Measurements from ENCODE around the gene LIME1. TPM values are rescaled to one million over a fixed set of nuclear protein-coding genes. Genes with fewer than 3 reads are reported as not detected.

The LIME1 gene
- total RNA-seq, 1 experiment from 2014 or later, result 27.4 TPM

GRCh38 chr20:63782521-63782971 lies 46.1 kb downstream of the LIME1 start:
- H3K9me3 ChIP-seq (ENCODE audit: control insufficient read depth in 1 of 2, insufficient read depth in 1 of 2, low read depth in 1 of 2, low read length in 2 of 2), result no peaks in the 10 kb centered on the region
- CTCF ChIA-PET, result no interaction called here
- TF ChIP-seq EGR1 (IDR thresholded peaks at IDR 0.05; ENCODE audit: low read depth) (no peak), CEBPB (IDR thresholded peaks at IDR 0.05; ENCODE audit: low read depth) (no peak), ELF1 (IDR thresholded peaks at IDR 0.05; ENCODE audit: borderline replicate concordance, low read depth) (no peak), FOSL1 (IDR thresholded peaks at IDR 0.05; ENCODE audit: low read depth) (no peak), TCF7L2 (IDR thresholded peaks at IDR 0.05; ENCODE audit: borderline replicate concordance, extremely low read depth, insufficient read depth, insufficient read length) (no peak), JUND (IDR thresholded peaks at IDR 0.05) (no peak), ZNF274 (IDR thresholded peaks at IDR 0.05; ENCODE audit: low read depth, low read length) (no peak)

DNA sequence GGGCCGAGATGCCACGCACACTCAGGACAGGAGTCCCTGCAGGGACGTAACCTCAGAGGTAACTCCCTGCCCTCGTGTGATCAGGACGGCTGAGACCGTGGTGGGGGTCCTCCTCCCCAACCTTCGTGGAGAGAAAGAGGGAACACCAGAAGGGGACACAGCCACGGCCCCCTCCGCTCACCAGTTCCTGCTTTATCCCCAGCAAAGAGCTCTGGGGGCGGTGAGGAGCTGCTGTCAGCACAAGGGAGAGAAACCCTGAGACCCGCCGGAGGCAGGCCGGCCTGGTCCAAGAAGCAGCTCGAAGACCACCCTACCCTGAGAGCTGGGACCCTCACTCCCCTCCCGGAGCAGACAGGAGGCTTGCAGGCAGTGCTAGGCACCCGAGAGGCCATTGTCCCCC lies 47.5 kb downstream of the LIME1 start:
- H3K27me3 ChIP-seq (ENCODE audit: insufficient read depth, low read length), result no peaks in the 10 kb centered on the region
- H3K36me3 ChIP-seq (ENCODE audit: control insufficient read depth in 1 of 2, insufficient read depth in 2 of 2, low read length in 2 of 2), result no peaks in the 10 kb centered on the region
- no peaks in the 10 kb centered on the region for H3K9me3 ChIP-seq (ENCODE audit: control insufficient read depth in 1 of 2, insufficient read depth in 1 of 2, low read depth in 1 of 2, low read length in 2 of 2)
- H3K4me2 ChIP-seq (ENCODE audit: low read length), result no peak overlapping the region
- no peak for DNase-seq (ENCODE audit: low read depth, low spot score)
- H2AFZ ChIP-seq (ENCODE audit: low read depth, low read length, poor library complexity, severe bottlenecking), result no peak overlapping the region
- no TSS peak for BruUV-seq (replicated peaks)
- TF ChIP-seq SRF (IDR thresholded peaks at IDR 0.05; ENCODE audit: low read depth), result no peak
- TF ChIP-seq, protein P1, sequence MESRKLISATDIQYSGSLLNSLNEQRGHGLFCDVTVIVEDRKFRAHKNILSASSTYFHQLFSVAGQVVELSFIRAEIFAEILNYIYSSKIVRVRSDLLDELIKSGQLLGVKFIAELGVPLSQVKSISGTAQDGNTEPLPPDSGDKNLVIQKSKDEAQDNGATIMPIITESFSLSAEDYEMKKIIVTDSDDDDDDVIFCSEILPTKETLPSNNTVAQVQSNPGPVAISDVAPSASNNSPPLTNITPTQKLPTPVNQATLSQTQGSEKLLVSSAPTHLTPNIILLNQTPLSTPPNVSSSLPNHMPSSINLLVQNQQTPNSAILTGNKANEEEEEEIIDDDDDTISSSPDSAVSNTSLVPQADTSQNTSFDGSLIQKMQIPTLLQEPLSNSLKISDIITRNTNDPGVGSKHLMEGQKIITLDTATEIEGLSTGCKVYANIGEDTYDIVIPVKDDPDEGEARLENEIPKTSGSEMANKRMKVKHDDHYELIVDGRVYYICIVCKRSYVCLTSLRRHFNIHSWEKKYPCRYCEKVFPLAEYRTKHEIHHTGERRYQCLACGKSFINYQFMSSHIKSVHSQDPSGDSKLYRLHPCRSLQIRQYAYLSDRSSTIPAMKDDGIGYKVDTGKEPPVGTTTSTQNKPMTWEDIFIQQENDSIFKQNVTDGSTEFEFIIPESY (IDR thresholded peaks at IDR 0.05; ENCODE audit: extremely low read depth, insufficient replicate concordance, low read length), result no peak
- no peak for TF ChIP-seq EZH2phosphoT487 (IDR thresholded peaks at IDR 0.05; ENCODE audit: borderline replicate concordance)
- no peak for TF ChIP-seq ZNF274 (IDR thresholded peaks at IDR 0.05; ENCODE audit: low read depth, low read length)
- TF ChIP-seq SP1 (IDR thresholded peaks at IDR 0.05; ENCODE audit: low read depth), result no peak
- no peak for TF ChIP-seq YY1 (IDR thresholded peaks at IDR 0.05; ENCODE audit: extremely low read depth, insufficient replicate concordance, low read depth, low read length)
- no peak for TF ChIP-seq POLR2A (IDR thresholded peaks at IDR 0.05; ENCODE audit: borderline replicate concordance, extremely low read depth, insufficient read depth, insufficient read length)
- TF ChIP-seq FOSL1 (IDR thresholded peaks at IDR 0.05; ENCODE audit: low read depth), result no peak
- no peak for TF ChIP-seq RAD21 (IDR thresholded peaks at IDR 0.05; ENCODE audit: low read depth)
- TF ChIP-seq, protein P2, sequence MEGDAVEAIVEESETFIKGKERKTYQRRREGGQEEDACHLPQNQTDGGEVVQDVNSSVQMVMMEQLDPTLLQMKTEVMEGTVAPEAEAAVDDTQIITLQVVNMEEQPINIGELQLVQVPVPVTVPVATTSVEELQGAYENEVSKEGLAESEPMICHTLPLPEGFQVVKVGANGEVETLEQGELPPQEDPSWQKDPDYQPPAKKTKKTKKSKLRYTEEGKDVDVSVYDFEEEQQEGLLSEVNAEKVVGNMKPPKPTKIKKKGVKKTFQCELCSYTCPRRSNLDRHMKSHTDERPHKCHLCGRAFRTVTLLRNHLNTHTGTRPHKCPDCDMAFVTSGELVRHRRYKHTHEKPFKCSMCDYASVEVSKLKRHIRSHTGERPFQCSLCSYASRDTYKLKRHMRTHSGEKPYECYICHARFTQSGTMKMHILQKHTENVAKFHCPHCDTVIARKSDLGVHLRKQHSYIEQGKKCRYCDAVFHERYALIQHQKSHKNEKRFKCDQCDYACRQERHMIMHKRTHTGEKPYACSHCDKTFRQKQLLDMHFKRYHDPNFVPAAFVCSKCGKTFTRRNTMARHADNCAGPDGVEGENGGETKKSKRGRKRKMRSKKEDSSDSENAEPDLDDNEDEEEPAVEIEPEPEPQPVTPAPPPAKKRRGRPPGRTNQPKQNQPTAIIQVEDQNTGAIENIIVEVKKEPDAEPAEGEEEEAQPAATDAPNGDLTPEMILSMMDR (IDR thresholded peaks at IDR 0.05 in 2 of 3, conservative IDR thresholded peaks at IDR 0.05 in 1 of 3; ENCODE audit: borderline replicate concordance in 1 of 3, insufficient read depth in 1 of 3, low read depth in 2 of 3, low read length in 2 of 3), result no peak
- CTCF ChIA-PET, result no interaction called here
- no peaks in the 10 kb centered on the region for H3K79me2 ChIP-seq (ENCODE audit: insufficient read depth, low read length)
- H3K27ac ChIP-seq (ENCODE audit: low read depth, low read length), result no peak overlapping the region
- ATAC-seq, result no peak
- H3K9ac ChIP-seq (ENCODE audit: low read length), result no peak overlapping the region
- POLR2A ChIA-PET, result no interaction called here
- H3K4me1 ChIP-seq (ENCODE audit: control insufficient read depth in 1 of 2, insufficient read depth in 2 of 2, low read length in 2 of 2), result peaks cover 14 to 18% of the 10 kb centered on the region in 2 experiments; a peak in 3 of 4 replicates
- H3K9me2 ChIP-seq (ENCODE audit: insufficient read depth), result no peaks in the 10 kb centered on the region
- RAD21 ChIA-PET (ENCODE audit: low non-redundant PET in 1 of 2, low total read pairs in 2 of 2, uncharacterized antibody in 2 of 2, unreplicated experiment in 2 of 2), result no interaction called here
- H4K20me1 ChIP-seq (ENCODE audit: insufficient read depth), result no peaks in the 10 kb centered on the region
- no peak overlapping the region for H3K4me3 ChIP-seq (replicated peaks in 1 of 2; ENCODE audit: low read depth in 1 of 2, low read length in 2 of 2)
- intact Hi-C loops (cut with micrococcal nuclease), result loop anchor here (10.0 kb wide), 1 partner anchor 191 kb away; the partner anchor contains the start of gene SAMD10

More at GRCh38 chr20:63782521-63782971, 46.1 kb downstream of the LIME1 start:
- H2AFZ ChIP-seq (ENCODE audit: low read depth, low read length, poor library complexity, severe bottlenecking), result no peak overlapping the region
- BruUV-seq (replicated peaks), result no TSS peak
- DNase-seq (ENCODE audit: low read depth, low spot score), result no peak
- H3K27me3 ChIP-seq (ENCODE audit: insufficient read depth, low read length), result no peaks in the 10 kb centered on the region
- ChIA-PET POLR2A (no interaction called here), RAD21 (ENCODE audit: low non-redundant PET in 1 of 2, low total read pairs in 2 of 2, uncharacterized antibody in 2 of 2, unreplicated experiment in 2 of 2) (no interaction called here)
- no peak overlapping the region for H3K4me3 ChIP-seq (replicated peaks in 1 of 2; ENCODE audit: low read depth in 1 of 2, low read length in 2 of 2)
- peak overlapping the region; percentile 60 for H3K4me2 ChIP-seq (ENCODE audit: low read length)
- no peaks in the 10 kb centered on the region for H3K79me2 ChIP-seq (ENCODE audit: insufficient read depth, low read length)
- intact Hi-C loops (cut with micrococcal nuclease), result loop anchor here (10.0 kb wide), 1 partner anchor 192 kb away; the partner anchor contains the start of gene SAMD10
- peak overlapping the region; percentile 35 for H3K9ac ChIP-seq (ENCODE audit: low read length)
- ATAC-seq, result no peak; the same call in 1 of the 2 replicates
- no peaks in the 10 kb centered on the region for H3K36me3 ChIP-seq (ENCODE audit: control insufficient read depth in 1 of 2, insufficient read depth in 2 of 2, low read length in 2 of 2)
- H3K27ac ChIP-seq (ENCODE audit: low read depth, low read length), result peak overlapping the region; percentile 52
- peaks cover 28 to 32% of the 10 kb centered on the region in 2 experiments for H3K4me1 ChIP-seq (ENCODE audit: control insufficient read depth in 1 of 2, insufficient read depth in 2 of 2, low read length in 2 of 2)
- H4K20me1 ChIP-seq (ENCODE audit: insufficient read depth), result no peaks in the 10 kb centered on the region
- H3K9me2 ChIP-seq (ENCODE audit: insufficient read depth), result no peaks in the 10 kb centered on the region
